GM10266 (cell line): ENCODE measurements around the gene MIPOL1.
A peak's percentile ranks its signal among the peaks of the same experiment; 100 is the strongest.

ENCODE experiments used
- DNase-seq: peaks from one replicate; pipeline ENCODE4 v3.0.0; 2012; ENCODE audit errors: extremely low spot score
- TF ChIP-seq, protein P1 (sequence below): IDR thresholded peaks from 2 replicates; pipeline ENCODE4 v1.5.1; 2012; ENCODE audit warnings: mild to moderate bottlenecking, low read depth; ENCODE audit not compliant: control insufficient read depth, insufficient read depth; ENCODE audit errors: missing control alignments

The MIPOL1 gene

DNA sequence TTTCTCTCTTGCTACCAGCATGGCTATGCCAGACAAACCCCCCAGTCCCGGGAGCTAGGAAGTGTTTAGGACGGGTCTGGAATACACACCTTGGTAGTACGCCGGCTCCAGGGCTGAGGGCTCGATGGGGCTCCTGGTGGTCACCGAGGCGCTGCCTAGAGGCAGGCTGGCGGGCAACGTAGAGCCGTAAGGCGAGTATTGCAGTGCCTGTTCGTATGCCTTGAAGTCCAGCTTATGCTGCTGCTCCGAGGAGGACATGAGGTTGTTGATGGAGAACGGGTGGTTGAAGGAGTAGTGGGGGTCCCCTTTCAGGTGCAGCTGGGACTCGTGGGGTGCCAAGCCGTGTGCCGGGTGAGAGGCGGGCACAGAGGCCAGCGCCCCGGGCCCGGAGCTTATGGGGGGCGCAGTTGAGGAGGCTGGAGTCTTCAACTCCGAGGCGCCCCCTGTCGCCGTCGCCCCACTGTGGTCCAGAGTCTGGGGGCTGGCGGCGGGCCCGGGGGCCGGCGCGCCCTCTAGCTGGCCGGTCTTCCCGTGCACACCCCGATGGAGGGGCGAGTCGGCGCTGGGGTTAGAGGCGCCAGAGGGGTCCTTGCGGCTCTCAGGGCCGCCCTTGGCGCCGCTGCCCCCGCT is 393.7 kb downstream of the MIPOL1 start:
- peak; percentile 17 for DNase-seq
- TF ChIP-seq, protein P1, sequence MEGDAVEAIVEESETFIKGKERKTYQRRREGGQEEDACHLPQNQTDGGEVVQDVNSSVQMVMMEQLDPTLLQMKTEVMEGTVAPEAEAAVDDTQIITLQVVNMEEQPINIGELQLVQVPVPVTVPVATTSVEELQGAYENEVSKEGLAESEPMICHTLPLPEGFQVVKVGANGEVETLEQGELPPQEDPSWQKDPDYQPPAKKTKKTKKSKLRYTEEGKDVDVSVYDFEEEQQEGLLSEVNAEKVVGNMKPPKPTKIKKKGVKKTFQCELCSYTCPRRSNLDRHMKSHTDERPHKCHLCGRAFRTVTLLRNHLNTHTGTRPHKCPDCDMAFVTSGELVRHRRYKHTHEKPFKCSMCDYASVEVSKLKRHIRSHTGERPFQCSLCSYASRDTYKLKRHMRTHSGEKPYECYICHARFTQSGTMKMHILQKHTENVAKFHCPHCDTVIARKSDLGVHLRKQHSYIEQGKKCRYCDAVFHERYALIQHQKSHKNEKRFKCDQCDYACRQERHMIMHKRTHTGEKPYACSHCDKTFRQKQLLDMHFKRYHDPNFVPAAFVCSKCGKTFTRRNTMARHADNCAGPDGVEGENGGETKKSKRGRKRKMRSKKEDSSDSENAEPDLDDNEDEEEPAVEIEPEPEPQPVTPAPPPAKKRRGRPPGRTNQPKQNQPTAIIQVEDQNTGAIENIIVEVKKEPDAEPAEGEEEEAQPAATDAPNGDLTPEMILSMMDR, result no peak

DNA sequence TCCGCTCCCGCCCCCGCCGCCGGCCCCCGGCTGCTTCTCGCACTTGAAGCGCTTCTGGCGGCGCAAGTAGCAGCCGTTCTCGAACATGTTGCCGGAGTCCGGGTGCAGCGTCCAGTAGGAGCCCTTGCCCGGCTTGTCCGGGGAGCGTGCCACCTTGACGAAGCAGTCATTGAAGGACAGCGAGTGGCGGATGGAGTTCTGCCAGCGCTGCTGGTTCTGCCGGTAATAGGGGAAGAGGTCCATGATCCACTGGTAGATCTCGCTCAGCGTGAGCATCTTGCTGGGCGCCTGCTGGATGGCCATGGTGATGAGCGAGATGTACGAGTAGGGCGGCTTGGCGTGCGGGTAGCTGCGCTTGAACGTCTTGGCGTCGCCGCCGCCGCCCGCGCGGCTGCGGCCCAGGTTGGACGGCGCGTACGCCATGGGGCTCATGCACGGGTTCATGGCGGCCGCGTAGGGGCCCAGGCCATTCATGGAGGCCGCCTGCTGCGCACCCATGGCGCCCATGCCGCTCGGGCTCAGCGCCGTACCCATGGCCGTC is 394.3 kb downstream of the MIPOL1 start:
- DNase-seq, result peak; percentile 13
- TF ChIP-seq, protein P1, result no peak

DNA sequence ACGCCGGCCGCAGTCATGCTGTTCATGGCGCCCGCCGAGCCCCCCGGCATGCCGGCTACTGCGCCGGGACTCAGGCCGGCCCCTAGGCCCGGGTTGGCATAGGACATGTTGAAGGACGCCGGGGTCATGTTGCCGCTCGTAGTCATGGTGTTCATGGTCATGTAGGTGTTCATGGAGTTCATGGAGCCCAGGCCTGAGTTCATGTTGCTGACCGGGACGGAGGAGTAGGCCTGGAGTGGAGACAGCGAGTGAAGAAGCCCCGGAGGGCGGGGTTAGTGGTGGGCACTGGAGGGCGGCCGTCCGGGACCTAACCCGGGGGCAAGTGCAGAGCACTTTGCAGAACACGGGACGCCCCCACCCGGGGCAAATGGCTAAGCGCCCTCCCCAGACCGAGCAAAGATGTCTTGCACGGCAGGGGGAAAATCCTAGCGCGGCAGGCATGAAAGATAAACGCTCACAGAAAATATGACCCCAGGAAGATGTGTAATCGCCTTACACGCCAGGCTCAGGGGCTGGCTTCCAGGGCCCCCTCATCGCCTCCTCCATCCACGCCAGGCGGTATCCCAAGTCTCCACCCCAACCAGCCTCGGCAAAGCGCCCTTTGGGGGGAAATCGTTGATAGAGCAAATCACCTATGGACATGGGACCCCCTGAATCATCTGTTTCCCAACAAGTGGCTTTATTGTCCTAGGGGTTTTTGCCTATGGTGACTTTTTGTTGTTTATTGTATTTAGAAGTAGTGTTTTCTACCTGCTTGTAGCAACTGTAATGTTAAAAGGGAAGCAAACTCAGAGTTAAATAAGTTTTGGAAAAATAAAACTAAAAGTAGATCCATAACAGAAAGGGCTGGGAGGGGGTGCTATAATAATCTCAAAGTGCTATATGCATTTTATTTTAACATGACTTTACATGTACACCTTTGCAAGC is 395.0 kb downstream of the MIPOL1 start:
- TF ChIP-seq, protein P1, result no peak
- peak; percentile 36 for DNase-seq

DNA sequence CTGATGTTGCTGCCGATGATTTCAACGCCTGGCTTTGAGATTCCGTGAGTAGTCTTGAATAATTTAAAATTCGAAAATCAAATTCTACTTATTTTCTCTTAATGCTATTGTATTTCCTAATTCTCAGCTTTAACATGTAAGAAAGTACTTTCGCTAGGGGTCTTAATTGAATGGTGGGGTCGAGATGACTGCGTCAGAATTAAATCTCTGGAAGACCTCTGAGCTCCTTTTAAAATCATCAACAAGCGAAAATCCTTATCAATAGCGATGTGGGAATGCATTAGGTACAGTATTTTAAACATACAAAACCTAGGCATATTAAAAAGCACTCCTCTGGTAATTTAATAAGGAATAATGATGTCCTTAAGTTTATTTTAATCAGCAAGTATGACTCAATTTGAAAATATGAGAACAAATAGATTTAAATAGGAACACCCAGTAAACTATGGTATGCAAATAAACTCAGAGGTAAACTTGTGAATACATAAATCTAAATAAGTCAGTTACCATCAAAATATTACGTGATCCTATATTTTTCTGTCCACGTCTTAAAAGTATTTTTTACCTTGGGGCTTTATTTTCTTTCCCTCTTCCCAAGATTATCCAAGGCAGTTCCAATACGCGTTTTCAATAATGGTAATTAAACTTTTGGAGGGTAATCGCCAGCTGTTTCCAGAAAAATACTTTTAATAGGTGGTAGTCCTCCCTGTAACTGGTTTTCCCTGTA is 395.9 kb downstream of the MIPOL1 start:
- TF ChIP-seq, protein P1, result no peak

DNA sequence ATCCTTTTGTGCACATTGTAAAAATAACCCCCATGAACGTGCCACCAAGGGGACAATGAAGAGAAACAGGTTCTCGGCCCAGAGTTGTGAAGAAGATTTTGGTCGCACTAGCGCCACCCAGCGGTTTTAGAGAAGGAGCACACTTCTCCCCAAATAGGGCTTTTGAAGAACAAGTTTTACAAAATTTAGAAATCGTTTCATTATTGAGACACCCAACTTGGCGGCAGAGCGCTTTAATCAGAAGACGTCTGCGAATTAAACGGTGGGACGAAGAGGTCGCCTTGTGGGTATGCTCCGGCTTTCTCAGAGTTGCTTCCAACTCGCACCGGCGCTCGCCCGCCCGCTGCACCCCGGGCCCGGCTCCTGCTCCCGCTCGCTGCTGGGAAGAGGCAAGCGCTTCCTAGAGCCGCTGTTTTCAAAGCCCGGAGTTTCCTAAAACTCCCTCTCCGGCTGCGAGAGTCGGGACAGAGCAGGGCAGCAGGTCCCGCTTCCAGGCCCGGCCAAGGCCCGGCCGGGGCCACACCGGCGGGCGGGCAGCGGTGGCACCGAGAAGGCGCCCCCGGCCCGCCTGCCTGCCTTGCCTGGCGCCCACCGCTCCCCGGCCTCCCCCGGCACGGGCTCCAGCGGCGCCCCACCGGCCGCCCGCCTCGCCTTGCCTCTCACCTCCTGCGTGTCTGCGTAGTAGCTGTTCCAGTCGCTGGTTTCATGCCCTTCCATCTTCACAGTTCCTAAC is 396.7 kb downstream of the MIPOL1 start:
- peak; percentile 69 for DNase-seq
- TF ChIP-seq, protein P1, result peak; percentile 34

More for the DNA sequence above, 395.9 kb downstream of the MIPOL1 start:
- peak; percentile 27 for DNase-seq

DNA sequence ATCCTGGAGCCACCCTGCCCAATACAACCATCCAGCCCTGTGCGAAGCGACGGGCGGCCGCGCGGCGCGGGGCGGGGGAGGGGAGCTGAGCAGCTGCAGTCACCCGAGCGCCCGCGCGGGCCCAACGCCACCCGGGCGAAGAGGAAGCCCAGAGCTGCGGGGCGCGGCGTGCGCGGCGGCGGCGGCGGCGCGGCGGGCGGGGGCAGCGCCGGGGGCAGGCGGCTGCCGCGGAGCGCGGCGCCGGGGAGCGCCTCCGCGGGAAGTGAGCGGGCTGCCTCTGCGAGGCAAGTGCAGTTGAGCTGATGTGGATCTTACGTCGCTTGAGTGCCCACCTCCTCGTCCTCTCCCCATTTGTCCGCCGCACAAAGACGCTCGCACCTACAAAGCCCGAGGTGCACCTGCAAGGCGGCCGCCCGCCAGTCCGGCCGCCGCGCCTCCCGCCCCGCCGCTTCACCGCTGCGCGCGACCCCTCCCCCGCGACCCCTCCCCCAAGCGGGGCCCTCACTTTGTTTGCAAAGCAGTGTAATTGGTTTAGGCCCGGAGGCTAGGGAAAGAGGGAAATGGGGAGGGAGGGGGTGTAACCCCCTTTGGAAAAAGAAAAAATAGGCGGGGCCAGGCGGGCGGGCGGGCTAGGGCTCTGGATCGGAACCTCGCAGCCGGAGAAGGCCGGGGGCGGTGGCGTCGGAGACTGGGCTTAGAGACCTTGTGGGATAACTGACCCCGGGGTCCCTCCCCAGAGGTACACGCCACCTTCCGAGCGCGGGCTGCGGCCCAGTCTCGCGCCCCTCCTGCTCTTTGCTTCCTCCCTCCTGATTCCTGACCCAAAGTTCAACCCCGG is 397.5 kb downstream of the MIPOL1 start, which contains the start of the genes FOXA1 and TTC6:
Gene FOXA1, minus strand, starts transcription at position 279 of the 838 bp plus-strand sequence. Its CDS starts 277 bp downstream, at position 2.
Gene TTC6, plus strand, starts transcription at position 659 of the 838 bp plus-strand sequence. CDS start 26,436 bp downstream, outside the sequence.
- peak; percentile 51 for DNase-seq
- TF ChIP-seq, protein P1, result no peak
